ENCODE measurements around the gene HUS1B.

GRCh38 chr6:683742-684440, 27.0 kb upstream of the HUS1B start:
- no peak for TF ChIP-seq POLR2A (IDR thresholded peaks at IDR 0.05; ENCODE audit: low read depth, low read length)
- no peak for TF ChIP-seq TAF1 (IDR thresholded peaks at IDR 0.05; ENCODE audit: low read depth, low read length)
- TF ChIP-seq POLR2AphosphoS5 (IDR thresholded peaks at IDR 0.05; ENCODE audit: low read depth, low read length) = no peak
- no peak for TF ChIP-seq PAX5 (IDR thresholded peaks at IDR 0.05; ENCODE audit: insufficient read depth, low read length, severe bottlenecking)
- TF ChIP-seq SPI1 (IDR thresholded peaks at IDR 0.05; ENCODE audit: low read depth, low read length) = no peak

Measured in GM12891 (cell line).